GM23338 (cell line): ENCODE measurements around the gene EXO5. TPM values are rescaled to one million over a fixed set of nuclear protein-coding genes. Genes with fewer than 3 reads are reported as not detected.

Experiments used
- ATAC-seq: fragments of 200-7000 bp; cut with Tn5 transposase; 3 replicates; pipeline ENCODE4 v1.9.1; 2020
- DNase-seq: peaks from one replicate; pipeline ENCODE4 v3.0.0-alpha.2; 2015; ENCODE audit warnings: low spot score
- H2AFZ ChIP-seq: fragments of 200-600 bp; sonication (generic); 2 replicates; pipeline ENCODE4 v1.8.0; 2016; ENCODE audit warnings: antibody characterized with exemption, mild to moderate bottlenecking, moderate library complexity
- H3F3A ChIP-seq: fragments of 200-600 bp; sonication (generic); replicated peaks from 2 replicates; pipeline ENCODE4 v1.8.0; 2017; ENCODE audit warnings: antibody characterized with exemption, mixed run types, low read depth
- H3K27ac ChIP-seq: fragments of 200-600 bp; sonication (generic); 2 replicates; pipeline ENCODE4 v1.6.1; 2016; ENCODE audit warnings: low read depth
- H3K27me3 ChIP-seq: fragments of 200-600 bp; sonication (generic); 2 replicates; pipeline ENCODE4 v1.8.0; 2016; ENCODE audit warnings: mild to moderate bottlenecking, mixed run types, moderate library complexity; ENCODE audit not compliant: insufficient read depth
- H3K36me3 ChIP-seq: fragments of 200-600 bp; sonication (generic); 2 replicates; pipeline ENCODE4 v1.8.0; 2016; ENCODE audit warnings: mild to moderate bottlenecking; ENCODE audit not compliant: insufficient read depth
- H3K4me1 ChIP-seq: fragments of 200-600 bp; sonication (generic); 2 replicates; pipeline ENCODE4 v1.8.0; 2016; ENCODE audit warnings: mild to moderate bottlenecking, moderate library complexity; ENCODE audit not compliant: insufficient read depth
- H3K4me2 ChIP-seq: fragments of 200-600 bp; sonication (generic); 2 replicates; pipeline ENCODE4 v1.7.1; 2017; ENCODE audit warnings: mixed run types
- H3K4me3 ChIP-seq: fragments of 200-600 bp; sonication (generic); 2 replicates; pipeline ENCODE4 v1.6.1; 2016; ENCODE audit warnings: mixed run types
- H3K79me2 ChIP-seq: fragments of 200-600 bp; sonication (generic); replicated peaks from 2 replicates; pipeline ENCODE4 v1.8.0; 2017; ENCODE audit warnings: mild to moderate bottlenecking; ENCODE audit not compliant: insufficient read depth
- H3K9me2 ChIP-seq: fragments of 200-600 bp; sonication (generic); 2 replicates; pipeline ENCODE4 v1.8.0; 2017; ENCODE audit not compliant: insufficient read depth
- H4K20me1 ChIP-seq: fragments of 200-600 bp; sonication (generic); replicated peaks from 2 replicates; pipeline ENCODE4 v1.8.0; 2017; ENCODE audit warnings: mild to moderate bottlenecking; ENCODE audit not compliant: insufficient read depth
- H3K27ac Mint-ChIP-seq: 2 replicates; pipeline ENCODE4 v1.8.0; 2020; ENCODE audit warnings: inconsistent platforms, mild to moderate bottlenecking, moderate library complexity, mixed read lengths
- H3K27me3 Mint-ChIP-seq: 3 replicates; pipeline ENCODE4 v1.8.0; 2022; ENCODE audit warnings: low read depth, mild to moderate bottlenecking, moderate library complexity, mixed read lengths, inconsistent platforms; ENCODE audit not compliant: insufficient read depth, poor library complexity
- H3K36me3 Mint-ChIP-seq: 3 replicates; pipeline ENCODE4 v1.8.0; 2021; ENCODE audit warnings: low read depth, mild to moderate bottlenecking, inconsistent platforms, moderate library complexity, mixed read lengths
- H3K4me1 Mint-ChIP-seq: 3 replicates; pipeline ENCODE4 v1.8.0; 2020; ENCODE audit warnings: mild to moderate bottlenecking, inconsistent platforms, mixed read lengths
- H3K4me3 Mint-ChIP-seq: 3 replicates; pipeline ENCODE4 v1.8.0; 2021; ENCODE audit warnings: moderate library complexity, mild to moderate bottlenecking, inconsistent platforms, mixed read lengths
- H3K9me3 Mint-ChIP-seq: 3 replicates; pipeline ENCODE4 v1.8.0; 2020; ENCODE audit warnings: moderate library complexity, mild to moderate bottlenecking, inconsistent platforms, mixed read lengths
- CTCF ChIP-seq, 2 experiments: fragments of 200-600 bp in 1 of 2; sonication (generic) in 1 of 2; conservative IDR thresholded peaks; 2 replicates each; pipeline versions ENCODE4 v1.5.1 to v1.6.1; 2016 to 2017; ENCODE audit warnings: antibody characterized with exemption in 2 of 2, low read depth in 2 of 2, mild to moderate bottlenecking in 2 of 2, moderate library complexity in 1 of 2
- JUNB ChIP-seq: IDR thresholded peaks from one replicate; pipeline ENCODE4 v1.6.1; 2016; ENCODE audit warnings: antibody characterized with exemption; ENCODE audit not compliant: unreplicated experiment
- NANOG ChIP-seq: IDR thresholded peaks from 2 replicates; pipeline ENCODE4 v1.6.1; 2016; ENCODE audit warnings: antibody characterized with exemption, borderline replicate concordance
- POLR2AphosphoS5 ChIP-seq: IDR thresholded peaks from 2 replicates; pipeline ENCODE4 v1.6.1; 2016; ENCODE audit warnings: antibody characterized with exemption, low read depth
- STAT1 ChIP-seq: IDR thresholded peaks from one replicate; pipeline ENCODE4 v1.6.1; 2016; ENCODE audit warnings: antibody characterized with exemption; ENCODE audit not compliant: unreplicated experiment
- ZNF114 ChIP-seq: fragments of 250-450 bp; sonication (Bioruptor Pico); IDR thresholded peaks from 2 replicates; pipeline ENCODE4 v1.5.0; 2020; ENCODE audit warnings: mild to moderate bottlenecking, moderate library complexity
- polyA plus RNA-seq: library from polyadenylated mRNA; unstranded; fragments of >200 nt; fragmentation: Nextera tagmentation; extraction: Ambion mirVana; gene quantifications from 2 replicates; pipeline ENCODE4 v1.2.1, GENCODE V29; 2016
- total RNA-seq: library from RNA; depleted of rRNA; stranded (reverse); fragments of >200 nt; shearing (Covaris generic); gene quantifications from 2 replicates; pipeline ENCODE4 v1.2.3, GENCODE V29; 2014
- TF ChIP-seq, protein P1 (sequence below): IDR thresholded peaks from one replicate; pipeline ENCODE4 v1.6.1; 2018; ENCODE audit warnings: antibody characterized with exemption; ENCODE audit not compliant: unreplicated experiment
- TF ChIP-seq, protein P2 (sequence below): fragments of 250-450 bp; sonication (Bioruptor Pico); IDR thresholded peaks from 2 replicates; pipeline ENCODE4 v1.5.0; 2020; ENCODE audit warnings: mild to moderate bottlenecking, moderate library complexity
- TF ChIP-seq, protein P3 (sequence below): IDR thresholded peaks from 2 replicates; pipeline ENCODE4 v1.6.1; 2016; ENCODE audit warnings: antibody characterized with exemption

Gene EXO5
- total and polyA plus RNA-seq, 2 experiments from 2014 or later, result 4.4 to 7.2 TPM

DNA sequence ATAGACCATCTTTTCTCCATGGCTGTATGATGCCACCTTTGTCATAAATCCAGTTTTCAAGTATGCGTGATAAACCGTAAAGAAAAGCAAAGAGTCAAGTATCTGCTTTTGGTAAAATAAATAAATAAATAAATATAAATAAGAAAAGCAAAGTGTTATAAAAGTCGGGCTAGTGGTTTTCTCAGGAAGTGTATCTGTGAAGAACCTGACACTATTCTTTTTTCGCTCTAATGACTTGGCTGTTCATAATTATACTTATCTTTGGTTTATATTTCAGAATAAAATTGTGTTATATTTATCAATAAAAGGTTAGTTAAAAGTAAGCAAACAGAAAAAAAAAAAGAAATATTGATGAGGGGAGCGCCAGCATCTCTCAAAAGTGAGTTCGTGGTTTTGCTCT, 594 bp upstream of the EXO5 start:
- Histone ChIP-seq H3K9me2 (no peaks in the 10 kb centered on the region), H4K20me1 (no peaks in the 10 kb centered on the region), H3K4me2 (peak overlapping the region; percentile 92), H3K79me2 (peaks cover 5% of the 10 kb centered on the region; the same call in 1 of the 2 replicates), H3F3A (no peaks in the 10 kb centered on the region), H3K36me3 (no peaks in the 10 kb centered on the region), H3K4me3 (peak overlapping the region; percentile 92), H2AFZ (peak overlapping the region; percentile 99), H3K27ac (no peak overlapping the region), H3K4me1 (0 out of 2 replicates have a peak, but pooled peaks cover 8% of the 10 kb centered on the region), H3K27me3 (peaks cover 15% of the 10 kb centered on the region)
- DNase-seq (no peak), ATAC-seq (no peak)
- peaks cover 12% of the 10 kb centered on the region for H3K27me3 Mint-ChIP-seq
- peaks cover 46% of the 10 kb centered on the region for H3K36me3 Mint-ChIP-seq
- no peak overlapping the region for H3K27ac Mint-ChIP-seq
- TF ChIP-seq ZNF114 (CRISPR knock-in tag), result no peak
- no peak for TF ChIP-seq STAT1
- no peak for TF ChIP-seq CTCF (conservative IDR thresholded peaks at IDR 0.05; ENCODE audit: low read depth in 2 of 2)
- no peak for TF ChIP-seq POLR2AphosphoS5
- no peak for TF ChIP-seq JUNB
- TF ChIP-seq, protein P1, sequence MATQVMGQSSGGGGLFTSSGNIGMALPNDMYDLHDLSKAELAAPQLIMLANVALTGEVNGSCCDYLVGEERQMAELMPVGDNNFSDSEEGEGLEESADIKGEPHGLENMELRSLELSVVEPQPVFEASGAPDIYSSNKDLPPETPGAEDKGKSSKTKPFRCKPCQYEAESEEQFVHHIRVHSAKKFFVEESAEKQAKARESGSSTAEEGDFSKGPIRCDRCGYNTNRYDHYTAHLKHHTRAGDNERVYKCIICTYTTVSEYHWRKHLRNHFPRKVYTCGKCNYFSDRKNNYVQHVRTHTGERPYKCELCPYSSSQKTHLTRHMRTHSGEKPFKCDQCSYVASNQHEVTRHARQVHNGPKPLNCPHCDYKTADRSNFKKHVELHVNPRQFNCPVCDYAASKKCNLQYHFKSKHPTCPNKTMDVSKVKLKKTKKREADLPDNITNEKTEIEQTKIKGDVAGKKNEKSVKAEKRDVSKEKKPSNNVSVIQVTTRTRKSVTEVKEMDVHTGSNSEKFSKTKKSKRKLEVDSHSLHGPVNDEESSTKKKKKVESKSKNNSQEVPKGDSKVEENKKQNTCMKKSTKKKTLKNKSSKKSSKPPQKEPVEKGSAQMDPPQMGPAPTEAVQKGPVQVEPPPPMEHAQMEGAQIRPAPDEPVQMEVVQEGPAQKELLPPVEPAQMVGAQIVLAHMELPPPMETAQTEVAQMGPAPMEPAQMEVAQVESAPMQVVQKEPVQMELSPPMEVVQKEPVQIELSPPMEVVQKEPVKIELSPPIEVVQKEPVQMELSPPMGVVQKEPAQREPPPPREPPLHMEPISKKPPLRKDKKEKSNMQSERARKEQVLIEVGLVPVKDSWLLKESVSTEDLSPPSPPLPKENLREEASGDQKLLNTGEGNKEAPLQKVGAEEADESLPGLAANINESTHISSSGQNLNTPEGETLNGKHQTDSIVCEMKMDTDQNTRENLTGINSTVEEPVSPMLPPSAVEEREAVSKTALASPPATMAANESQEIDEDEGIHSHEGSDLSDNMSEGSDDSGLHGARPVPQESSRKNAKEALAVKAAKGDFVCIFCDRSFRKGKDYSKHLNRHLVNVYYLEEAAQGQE, result no peak
- no peak for TF ChIP-seq NANOG
- H3K4me1 Mint-ChIP-seq, result peaks cover 5% of the 10 kb centered on the region
- peaks cover 44% of the 10 kb centered on the region for H3K9me3 Mint-ChIP-seq
- peak overlapping the region; percentile 81 for H3K4me3 Mint-ChIP-seq

GRCh38 chr1:40519517-40519916, 10.9 kb downstream of the EXO5 start:
- 0 out of 2 replicates have a peak, but pooled peaks cover 4% of the 10 kb centered on the region for H3K36me3 ChIP-seq
- H3K9me3 Mint-ChIP-seq, result peaks cover 80% of the 10 kb centered on the region
- H3K27me3 ChIP-seq, result no peaks in the 10 kb centered on the region
- H3K4me1 ChIP-seq, result no peaks in the 10 kb centered on the region
- H3K4me3 Mint-ChIP-seq, result no peak overlapping the region
- H3K36me3 Mint-ChIP-seq, result peaks cover 38% of the 10 kb centered on the region
- no peak overlapping the region for H3K27ac Mint-ChIP-seq
- H3K4me3 ChIP-seq, result no peak overlapping the region
- ATAC-seq (no peak), DNase-seq (no peak)
- H3K79me2 ChIP-seq, result no peaks in the 10 kb centered on the region
- H3K4me1 Mint-ChIP-seq, result no peaks in the 10 kb centered on the region
- no peaks in the 10 kb centered on the region for H3K9me2 ChIP-seq
- no peaks in the 10 kb centered on the region for H4K20me1 ChIP-seq
- no peaks in the 10 kb centered on the region for H3F3A ChIP-seq
- no peak overlapping the region for H3K4me2 ChIP-seq
- no peak overlapping the region for H3K27ac ChIP-seq
- peaks cover 2% of the 10 kb centered on the region for H3K27me3 Mint-ChIP-seq
- no peak overlapping the region for H2AFZ ChIP-seq
- no peak for TF ChIP-seq NANOG
- TF ChIP-seq ZNF114 (CRISPR knock-in tag), result no peak
- TF ChIP-seq, protein P2, sequence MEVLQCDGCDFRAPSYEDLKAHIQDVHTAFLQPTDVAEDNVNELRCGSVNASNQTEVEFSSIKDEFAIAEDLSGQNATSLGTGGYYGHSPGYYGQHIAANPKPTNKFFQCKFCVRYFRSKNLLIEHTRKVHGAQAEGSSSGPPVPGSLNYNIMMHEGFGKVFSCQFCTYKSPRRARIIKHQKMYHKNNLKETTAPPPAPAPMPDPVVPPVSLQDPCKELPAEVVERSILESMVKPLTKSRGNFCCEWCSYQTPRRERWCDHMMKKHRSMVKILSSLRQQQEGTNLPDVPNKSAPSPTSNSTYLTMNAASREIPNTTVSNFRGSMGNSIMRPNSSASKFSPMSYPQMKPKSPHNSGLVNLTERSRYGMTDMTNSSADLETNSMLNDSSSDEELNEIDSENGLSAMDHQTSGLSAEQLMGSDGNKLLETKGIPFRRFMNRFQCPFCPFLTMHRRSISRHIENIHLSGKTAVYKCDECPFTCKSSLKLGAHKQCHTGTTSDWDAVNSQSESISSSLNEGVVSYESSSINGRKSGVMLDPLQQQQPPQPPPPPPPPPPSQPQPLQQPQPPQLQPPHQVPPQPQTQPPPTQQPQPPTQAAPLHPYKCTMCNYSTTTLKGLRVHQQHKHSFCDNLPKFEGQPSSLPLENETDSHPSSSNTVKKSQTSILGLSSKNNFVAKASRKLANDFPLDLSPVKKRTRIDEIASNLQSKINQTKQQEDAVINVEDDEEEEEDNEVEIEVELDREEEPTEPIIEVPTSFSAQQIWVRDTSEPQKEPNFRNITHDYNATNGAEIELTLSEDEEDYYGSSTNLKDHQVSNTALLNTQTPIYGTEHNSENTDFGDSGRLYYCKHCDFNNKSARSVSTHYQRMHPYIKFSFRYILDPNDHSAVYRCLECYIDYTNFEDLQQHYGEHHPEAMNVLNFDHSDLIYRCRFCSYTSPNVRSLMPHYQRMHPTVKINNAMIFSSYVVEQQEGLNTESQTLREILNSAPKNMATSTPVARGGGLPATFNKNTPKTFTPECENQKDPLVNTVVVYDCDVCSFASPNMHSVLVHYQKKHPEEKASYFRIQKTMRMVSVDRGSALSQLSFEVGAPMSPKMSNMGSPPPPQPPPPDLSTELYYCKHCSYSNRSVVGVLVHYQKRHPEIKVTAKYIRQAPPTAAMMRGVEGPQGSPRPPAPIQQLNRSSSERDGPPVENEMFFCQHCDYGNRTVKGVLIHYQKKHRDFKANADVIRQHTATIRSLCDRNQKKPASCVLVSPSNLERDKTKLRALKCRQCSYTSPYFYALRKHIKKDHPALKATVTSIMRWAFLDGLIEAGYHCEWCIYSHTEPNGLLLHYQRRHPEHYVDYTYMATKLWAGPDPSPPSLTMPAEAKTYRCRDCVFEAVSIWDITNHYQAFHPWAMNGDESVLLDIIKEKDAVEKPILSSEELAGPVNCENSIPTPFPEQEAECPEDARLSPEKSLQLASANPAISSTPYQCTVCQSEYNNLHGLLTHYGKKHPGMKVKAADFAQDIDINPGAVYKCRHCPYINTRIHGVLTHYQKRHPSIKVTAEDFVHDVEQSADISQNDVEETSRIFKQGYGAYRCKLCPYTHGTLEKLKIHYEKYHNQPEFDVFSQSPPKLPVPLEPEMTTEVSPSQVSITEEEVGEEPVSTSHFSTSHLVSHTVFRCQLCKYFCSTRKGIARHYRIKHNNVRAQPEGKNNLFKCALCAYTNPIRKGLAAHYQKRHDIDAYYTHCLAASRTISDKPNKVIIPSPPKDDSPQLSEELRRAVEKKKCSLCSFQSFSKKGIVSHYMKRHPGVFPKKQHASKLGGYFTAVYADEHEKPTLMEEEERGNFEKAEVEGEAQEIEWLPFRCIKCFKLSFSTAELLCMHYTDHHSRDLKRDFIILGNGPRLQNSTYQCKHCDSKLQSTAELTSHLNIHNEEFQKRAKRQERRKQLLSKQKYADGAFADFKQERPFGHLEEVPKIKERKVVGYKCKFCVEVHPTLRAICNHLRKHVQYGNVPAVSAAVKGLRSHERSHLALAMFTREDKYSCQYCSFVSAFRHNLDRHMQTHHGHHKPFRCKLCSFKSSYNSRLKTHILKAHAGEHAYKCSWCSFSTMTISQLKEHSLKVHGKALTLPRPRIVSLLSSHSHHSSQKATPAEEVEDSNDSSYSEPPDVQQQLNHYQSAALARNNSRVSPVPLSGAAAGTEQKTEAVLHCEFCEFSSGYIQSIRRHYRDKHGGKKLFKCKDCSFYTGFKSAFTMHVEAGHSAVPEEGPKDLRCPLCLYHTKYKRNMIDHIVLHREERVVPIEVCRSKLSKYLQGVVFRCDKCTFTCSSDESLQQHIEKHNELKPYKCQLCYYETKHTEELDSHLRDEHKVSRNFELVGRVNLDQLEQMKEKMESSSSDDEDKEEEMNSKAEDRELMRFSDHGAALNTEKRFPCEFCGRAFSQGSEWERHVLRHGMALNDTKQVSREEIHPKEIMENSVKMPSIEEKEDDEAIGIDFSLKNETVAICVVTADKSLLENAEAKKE, result no peak
- TF ChIP-seq, protein P3, sequence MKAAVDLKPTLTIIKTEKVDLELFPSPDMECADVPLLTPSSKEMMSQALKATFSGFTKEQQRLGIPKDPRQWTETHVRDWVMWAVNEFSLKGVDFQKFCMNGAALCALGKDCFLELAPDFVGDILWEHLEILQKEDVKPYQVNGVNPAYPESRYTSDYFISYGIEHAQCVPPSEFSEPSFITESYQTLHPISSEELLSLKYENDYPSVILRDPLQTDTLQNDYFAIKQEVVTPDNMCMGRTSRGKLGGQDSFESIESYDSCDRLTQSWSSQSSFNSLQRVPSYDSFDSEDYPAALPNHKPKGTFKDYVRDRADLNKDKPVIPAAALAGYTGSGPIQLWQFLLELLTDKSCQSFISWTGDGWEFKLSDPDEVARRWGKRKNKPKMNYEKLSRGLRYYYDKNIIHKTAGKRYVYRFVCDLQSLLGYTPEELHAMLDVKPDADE, result no peak
- no peak for TF ChIP-seq JUNB
- no peak for TF ChIP-seq STAT1
